NB4 (cell line): ENCODE results near the gene VPS39.

Experiments used
- MYC ChIP-seq: IDR thresholded peaks from 2 replicates; pipeline ENCODE4 v1.6.1; 2011; ENCODE audit warnings: low read depth, low read length
- POLR2A ChIP-seq: IDR thresholded peaks from 2 replicates; pipeline ENCODE4 v1.6.1; 2011; ENCODE audit warnings: mild to moderate bottlenecking; ENCODE audit not compliant: insufficient read length; ENCODE audit errors: extremely low read depth
- TF ChIP-seq, protein P1 (sequence below): IDR thresholded peaks from one replicate; pipeline ENCODE4 v1.5.1; 2012; ENCODE audit warnings: low read depth, low read length
- TF ChIP-seq, protein P2 (sequence below): IDR thresholded peaks from 2 replicates; pipeline ENCODE4 v1.6.1; 2011; ENCODE audit warnings: low read depth, low read length

DNA sequence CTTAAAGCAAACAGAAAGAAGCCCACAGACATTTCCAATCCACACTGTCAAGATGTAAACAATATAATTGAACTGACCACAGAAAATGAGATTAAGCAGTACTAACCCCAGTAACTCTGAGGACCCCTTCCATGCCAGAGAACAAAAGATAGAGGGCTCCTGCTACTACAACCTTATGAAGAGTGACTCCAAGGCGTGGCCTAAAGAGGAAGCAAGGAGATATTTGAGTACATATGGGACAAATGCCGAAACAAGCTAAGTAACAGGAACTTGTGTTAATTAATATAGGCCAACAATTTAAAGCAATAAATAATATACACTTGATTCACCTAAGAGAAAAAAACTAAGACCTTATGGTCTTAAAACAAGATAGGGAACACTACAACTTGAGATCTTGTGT lies 25.0 kb upstream of the VPS39 start:
- no peak for TF ChIP-seq POLR2A
- TF ChIP-seq, protein P1, sequence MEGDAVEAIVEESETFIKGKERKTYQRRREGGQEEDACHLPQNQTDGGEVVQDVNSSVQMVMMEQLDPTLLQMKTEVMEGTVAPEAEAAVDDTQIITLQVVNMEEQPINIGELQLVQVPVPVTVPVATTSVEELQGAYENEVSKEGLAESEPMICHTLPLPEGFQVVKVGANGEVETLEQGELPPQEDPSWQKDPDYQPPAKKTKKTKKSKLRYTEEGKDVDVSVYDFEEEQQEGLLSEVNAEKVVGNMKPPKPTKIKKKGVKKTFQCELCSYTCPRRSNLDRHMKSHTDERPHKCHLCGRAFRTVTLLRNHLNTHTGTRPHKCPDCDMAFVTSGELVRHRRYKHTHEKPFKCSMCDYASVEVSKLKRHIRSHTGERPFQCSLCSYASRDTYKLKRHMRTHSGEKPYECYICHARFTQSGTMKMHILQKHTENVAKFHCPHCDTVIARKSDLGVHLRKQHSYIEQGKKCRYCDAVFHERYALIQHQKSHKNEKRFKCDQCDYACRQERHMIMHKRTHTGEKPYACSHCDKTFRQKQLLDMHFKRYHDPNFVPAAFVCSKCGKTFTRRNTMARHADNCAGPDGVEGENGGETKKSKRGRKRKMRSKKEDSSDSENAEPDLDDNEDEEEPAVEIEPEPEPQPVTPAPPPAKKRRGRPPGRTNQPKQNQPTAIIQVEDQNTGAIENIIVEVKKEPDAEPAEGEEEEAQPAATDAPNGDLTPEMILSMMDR: no peak
- TF ChIP-seq MYC: no peak
- TF ChIP-seq, protein P2, sequence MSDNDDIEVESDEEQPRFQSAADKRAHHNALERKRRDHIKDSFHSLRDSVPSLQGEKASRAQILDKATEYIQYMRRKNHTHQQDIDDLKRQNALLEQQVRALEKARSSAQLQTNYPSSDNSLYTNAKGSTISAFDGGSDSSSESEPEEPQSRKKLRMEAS: no peak
